Ishikawa (cell line): Measurements from ENCODE around the gene BACH2.

ENCODE experiments used
- CEBPB ChIP-seq: IDR thresholded peaks from 2 replicates; pipeline ENCODE4 v1.6.1; 2012
- EP300 ChIP-seq: IDR thresholded peaks from 2 replicates; pipeline ENCODE4 v1.6.1; 2012; ENCODE audit warnings: borderline replicate concordance
- FOXM1 ChIP-seq: IDR thresholded peaks from 2 replicates; pipeline ENCODE4 v1.6.1; 2012; ENCODE audit warnings: low read depth, borderline replicate concordance
- MAX ChIP-seq: IDR thresholded peaks from 2 replicates; pipeline ENCODE4 v1.6.1; 2012
- NFIC ChIP-seq: IDR thresholded peaks from 2 replicates; pipeline ENCODE4 v1.6.1; 2012
- RAD21 ChIP-seq: IDR thresholded peaks from 2 replicates; pipeline ENCODE4 v1.6.1; 2012; ENCODE audit warnings: low read depth
- REST ChIP-seq: IDR thresholded peaks from 2 replicates; pipeline ENCODE4 v1.6.1; 2012; ENCODE audit warnings: low read depth, mild to moderate bottlenecking
- TAF1 ChIP-seq: IDR thresholded peaks from 2 replicates; pipeline ENCODE4 v1.6.1; 2012; ENCODE audit warnings: low read depth, mild to moderate bottlenecking
- TCF12 ChIP-seq: IDR thresholded peaks from 2 replicates; pipeline ENCODE4 v1.6.1; 2012; ENCODE audit warnings: low read depth
- TEAD4 ChIP-seq: IDR thresholded peaks from 2 replicates; pipeline ENCODE4 v1.6.1; 2012
- USF1 ChIP-seq: IDR thresholded peaks from 2 replicates; pipeline ENCODE4 v1.6.1; 2012
- YY1 ChIP-seq: IDR thresholded peaks from 2 replicates; pipeline ENCODE4 v1.6.1; 2012; ENCODE audit warnings: low read depth

GRCh38 chr6:90277302-90278011, 19.2 kb downstream of the BACH2 start:
- TF ChIP-seq NFIC (no peak), EP300 (no peak), TCF12 (no peak), TAF1 (no peak), MAX (no peak), YY1 (no peak), RAD21 (no peak), USF1 (no peak), FOXM1 (no peak), TEAD4 (no peak), CEBPB (no peak), REST (no peak)
